GM19372 (cell line): ENCODE measurements around the gene FKBP1A.

Experiments
- ATAC-seq: cut with Tn5 transposase; IDR thresholded peaks from one replicate; pipeline ENCODE4 v1.9.1; 2021; ENCODE audit warnings: mild to moderate bottlenecking, low read depth, moderate library complexity; ENCODE audit not compliant: unreplicated experiment

The FKBP1A gene

DNA sequence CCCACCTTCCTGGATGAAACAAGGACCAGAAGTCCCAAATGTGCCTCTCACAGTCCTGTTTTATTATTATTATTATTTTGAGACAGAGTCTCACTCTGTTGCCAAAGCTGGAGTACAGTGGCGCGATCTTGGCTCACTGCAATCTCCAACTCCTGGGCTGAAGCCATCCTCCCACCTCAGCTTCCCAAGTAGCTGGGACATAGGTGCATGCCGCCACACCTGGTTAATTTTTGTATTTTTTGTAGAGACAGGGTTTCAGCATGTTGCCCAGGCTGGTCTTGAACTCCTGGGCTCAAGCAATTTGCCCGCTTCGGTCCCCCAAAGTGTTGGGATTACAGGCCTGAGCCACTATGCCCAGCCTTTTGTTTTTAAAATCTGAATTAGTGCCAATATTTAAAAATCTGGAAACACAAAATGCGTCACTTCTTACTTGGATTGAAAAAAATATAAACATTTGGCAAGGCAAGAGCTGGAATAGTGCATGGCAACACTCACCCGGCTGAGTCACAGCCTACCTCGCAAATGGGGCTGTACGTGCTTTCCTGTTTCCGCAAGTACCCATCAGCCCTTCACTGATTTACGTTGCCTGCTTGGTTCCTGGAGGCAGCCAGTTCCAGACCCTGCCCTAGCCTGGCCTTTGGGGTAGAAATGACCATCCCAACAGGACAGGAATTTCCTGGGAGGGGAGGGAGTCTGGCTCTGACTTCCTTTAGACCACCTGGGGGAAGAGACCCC is 70.2 kb downstream of the FKBP1A start:
- ATAC-seq: no peak

DNA sequence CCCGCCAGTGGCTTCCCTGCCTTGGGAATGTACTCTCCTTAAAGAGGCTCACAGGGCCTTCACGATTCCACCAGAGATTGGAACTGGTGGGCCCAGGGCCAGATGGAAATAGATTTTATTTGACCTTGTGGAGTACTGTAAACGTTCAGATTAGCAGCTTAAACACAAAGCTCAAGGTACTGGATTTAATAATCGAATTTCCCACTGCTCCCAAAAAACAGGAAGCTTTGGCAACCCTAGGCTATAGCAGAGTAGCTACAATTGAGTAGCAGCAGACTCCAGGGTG is 71.3 kb downstream of the FKBP1A start:
- no peak for ATAC-seq

DNA sequence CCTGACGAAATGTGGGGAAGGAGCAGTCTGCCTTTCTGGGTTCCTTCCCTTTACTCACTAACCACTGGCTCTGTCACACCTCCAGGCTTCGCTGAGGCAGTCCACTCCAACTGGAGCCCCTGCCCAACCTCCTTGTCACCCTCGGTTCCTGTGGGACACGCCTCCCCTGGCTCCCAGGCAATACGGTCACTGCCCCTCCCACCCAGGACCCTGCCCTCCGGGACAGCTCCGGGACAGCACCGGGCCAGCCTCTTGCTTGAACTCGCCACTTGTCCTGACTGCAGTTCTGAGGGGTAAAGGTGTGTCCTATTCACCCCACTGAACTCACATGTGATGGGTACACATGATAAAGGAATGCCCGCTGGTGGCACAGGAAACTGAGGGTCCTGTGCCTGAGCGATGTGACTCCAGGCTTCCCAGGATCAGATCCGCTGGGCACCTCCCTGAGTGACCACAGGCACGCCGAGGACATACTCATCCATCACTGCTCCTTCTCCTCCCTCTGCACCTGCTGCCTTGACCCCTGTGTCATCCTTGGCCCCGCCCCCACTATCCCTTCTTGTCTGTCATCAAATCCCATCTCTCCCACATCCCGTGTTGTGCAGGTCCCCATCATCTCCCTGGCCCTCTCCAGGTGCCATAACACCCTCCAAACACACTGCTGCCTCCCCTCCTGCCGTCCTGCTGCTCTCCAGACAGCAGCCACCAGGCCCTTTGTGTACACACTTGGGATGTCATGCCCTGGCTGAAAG is 71.8 kb downstream of the FKBP1A start:
- no peak for ATAC-seq

DNA sequence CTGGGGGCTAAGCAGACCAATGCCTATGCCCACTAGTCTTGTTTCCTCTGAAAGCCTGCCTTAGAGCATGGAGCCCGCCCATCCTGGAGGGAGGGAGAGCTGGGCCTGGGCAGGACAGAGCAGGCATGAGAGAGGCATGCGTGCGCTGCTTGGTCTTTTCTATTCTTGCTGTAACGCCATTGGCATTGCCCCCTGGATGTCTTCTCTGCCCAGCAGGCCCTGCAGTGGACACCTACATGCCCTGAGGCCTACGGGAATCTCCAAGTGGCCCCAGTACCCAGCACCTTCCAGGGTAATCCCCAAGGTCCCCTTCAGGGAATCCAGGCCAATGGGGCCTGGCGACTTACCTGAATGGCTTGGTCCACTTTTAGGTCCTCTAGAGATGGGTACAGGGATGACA is 72.8 kb downstream of the FKBP1A start:
- ATAC-seq: no peak

DNA sequence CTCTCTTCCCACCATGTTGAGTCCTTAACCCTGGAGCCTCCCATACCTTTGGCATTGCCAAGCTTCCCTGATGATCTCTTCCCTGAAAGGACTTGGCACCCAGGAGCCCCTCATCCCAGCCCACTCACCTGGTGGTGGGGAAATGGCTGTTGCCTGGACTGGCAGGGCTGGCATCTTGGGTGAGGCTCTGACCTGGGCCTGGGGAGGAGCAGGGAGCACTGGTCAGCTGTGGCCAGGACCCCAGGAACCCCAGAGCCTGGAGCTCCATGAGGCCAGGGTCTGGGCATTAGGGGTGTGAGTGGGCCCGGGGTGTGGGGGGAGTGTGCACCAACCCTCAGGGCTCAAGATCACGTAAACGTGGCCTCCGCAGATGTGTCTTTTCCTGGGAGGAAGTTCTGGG is 73.4 kb downstream of the FKBP1A start:
- no peak for ATAC-seq

DNA sequence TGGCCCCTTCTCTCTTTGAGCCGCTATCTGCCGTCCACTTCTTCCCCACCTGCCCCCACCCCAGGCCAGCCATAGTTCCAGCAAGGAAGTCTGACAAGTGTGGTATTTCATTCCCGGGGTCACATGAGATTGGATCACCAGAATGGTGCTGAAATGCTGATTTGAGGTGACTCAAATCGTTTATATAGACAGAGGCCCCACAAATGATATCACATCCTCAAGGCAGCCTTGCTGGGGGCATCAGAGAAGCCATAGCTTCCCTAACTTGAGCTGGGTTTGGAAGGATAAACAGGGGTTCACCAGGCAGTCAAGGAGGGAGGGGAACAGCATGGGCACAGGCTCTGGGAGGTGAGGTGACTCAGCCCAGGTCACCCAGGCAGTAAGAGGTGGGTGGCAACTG is 73.8 kb downstream of the FKBP1A start:
- no peak for ATAC-seq
